Frontal cortex (tissue), 4 donors: ENCODE results near the gene ATL1. TPM values are rescaled to one million over a fixed set of nuclear protein-coding genes. Genes with fewer than 3 reads are reported as not detected.
"Not testable (repeated sequence)": the region's sequence is repeated elsewhere in the genome, so short reads cannot be mapped to it uniquely, and the experiment has no call there.

Source experiments
- DNase-seq, 2 donors: peaks; one replicate each; pipeline ENCODE4 v3.0.0; 2012; ENCODE audit warnings: low spot score in 2 of 2
- FAIRE-seq: peaks from 2 replicates; lab custom pipeline; 2012; peaks lifted over from hg19 to GRCh38; lab: Jason Lieb, UNC
- total RNA-seq: library from RNA; depleted of rRNA; stranded (reverse); fragments of >200 nt; gene quantifications from one replicate; pipeline ENCODE4 v1.2.3, GENCODE V29; 2014
- donor health status: control.
- donor health status: control.
- donor health status: control.

ATL1 gene
- total RNA-seq, 1 donor from 2014 or later: 95.8 TPM

DNA sequence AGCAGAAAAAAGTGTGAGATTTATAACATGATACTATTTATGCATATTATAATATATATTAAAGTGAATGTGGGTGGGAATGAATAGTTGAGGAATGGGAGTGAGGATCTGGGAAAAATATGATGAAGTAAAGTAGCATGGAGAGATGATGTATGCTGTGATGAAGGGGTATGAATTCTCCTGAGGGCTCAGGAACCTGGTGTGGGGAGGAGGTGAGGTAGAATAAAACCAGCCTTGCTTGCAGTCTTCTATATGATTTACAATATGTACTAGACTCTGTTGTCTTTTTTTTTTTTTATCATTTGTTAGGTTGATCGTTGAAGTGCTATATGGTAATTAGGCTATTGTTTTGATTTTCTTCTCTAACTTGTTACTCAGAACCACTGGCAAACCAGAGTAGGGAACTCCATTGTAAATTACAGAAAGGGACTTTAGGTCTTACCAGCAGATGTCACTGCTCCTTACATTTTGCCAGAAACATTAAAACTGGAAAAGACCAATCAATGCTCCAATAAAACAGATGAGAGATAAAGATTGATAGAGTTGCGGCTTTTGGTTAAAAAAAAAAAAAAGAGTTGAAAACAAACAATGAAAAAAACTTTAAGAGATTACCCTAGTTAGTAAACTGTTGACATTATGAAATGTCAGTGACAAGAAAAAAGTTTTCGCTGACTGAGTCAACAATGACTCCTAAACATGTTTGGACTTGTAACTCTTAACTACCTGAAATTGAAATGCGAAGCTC lies 39.9 kb downstream of the ATL1 start:
- DNase-seq (no peak), FAIRE-seq (peak; percentile 95)

DNA sequence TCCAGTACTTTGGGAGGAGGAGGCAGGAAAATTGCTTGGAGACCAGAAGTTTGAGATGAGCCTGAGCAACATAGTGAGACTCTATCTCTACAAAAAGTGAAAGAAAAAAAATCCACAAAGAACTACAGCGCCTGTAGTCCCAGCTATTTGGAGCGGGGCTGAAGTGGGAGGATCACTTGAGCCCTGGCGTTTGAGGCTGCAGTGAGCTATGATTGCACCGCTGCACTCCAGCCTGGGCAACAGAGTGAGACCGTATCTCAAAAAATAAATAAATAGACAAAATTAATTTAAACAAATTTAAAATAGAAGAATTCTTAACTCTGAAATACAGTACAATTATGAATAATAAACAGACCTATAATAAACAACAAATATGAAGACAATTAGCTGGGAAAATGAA lies 40.9 kb downstream of the ATL1 start:
- FAIRE-seq (no peak), DNase-seq (no peak)

DNA sequence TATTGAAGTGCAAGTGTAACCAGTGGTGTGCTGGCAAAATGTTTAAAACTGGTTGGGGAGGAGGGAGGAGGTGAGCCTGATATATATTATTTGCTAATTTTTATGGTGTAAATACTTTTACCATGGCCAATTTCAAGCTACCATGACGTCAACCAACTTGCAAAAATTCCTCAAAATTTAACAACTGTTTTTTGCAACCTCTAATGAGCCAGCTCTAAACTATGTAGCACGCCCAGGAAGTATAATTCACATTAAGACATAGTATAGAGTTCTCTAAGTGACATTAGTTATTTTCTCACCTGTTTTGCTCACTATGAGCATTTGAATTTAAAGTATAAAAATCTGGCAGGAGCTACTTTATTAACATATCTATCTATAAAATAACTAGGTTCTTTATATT lies 41.4 kb downstream of the ATL1 start:
- no peak for FAIRE-seq
- DNase-seq: no peak

GRCh38 chr14:50602035-50602434 lies 42.1 kb downstream of the ATL1 start:
- DNase-seq: no peak
- no peak for FAIRE-seq

DNA sequence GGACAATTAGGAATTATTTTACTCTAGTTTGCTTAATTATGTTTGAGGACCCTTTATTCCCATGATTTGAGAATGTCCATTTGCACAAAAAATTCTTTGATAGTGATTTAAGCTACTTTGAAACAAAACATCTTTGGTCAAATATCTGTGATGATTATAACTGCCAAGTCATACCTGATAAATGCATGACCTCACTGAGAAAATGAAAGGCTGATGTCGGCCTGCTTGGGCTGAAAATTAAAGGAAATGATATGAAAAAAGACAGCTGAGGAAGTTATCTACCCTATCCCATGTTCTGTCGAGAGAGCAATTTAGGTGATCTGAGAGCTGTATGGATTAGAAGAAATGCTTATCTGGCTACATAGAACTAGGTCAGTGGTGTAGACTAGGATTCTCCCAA lies 43.6 kb downstream of the ATL1 start:
- FAIRE-seq (no peak), DNase-seq (no peak)

GRCh38 chr14:50605766-50606165 lies 45.8 kb downstream of the ATL1 start:
- DNase-seq: no peak
- no peak for FAIRE-seq

DNA sequence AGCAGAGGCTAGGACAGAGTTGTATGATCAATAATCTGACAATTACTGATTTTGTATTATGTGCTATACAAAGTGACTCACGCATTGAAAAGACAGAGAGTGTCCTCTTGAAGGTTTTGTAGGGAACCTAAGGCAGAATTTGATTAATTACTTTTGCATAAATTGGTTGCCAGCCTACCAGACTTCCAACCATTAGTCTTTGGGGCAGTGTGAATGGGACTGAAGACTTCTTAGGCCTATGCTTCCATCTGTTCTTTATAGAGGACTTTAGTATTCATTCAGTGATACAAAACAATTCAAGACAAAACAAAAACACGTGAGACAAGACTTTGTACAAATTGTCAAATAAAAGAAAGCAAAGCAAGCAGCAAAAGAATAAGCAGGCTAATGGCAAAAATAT lies 46.5 kb downstream of the ATL1 start:
- FAIRE-seq (no peak), DNase-seq (no peak)

- DNase-seq: no peak
- no peak for FAIRE-seq
Observed at GRCh38 chr14:50607181-50607580, 47.2 kb downstream of the ATL1 start.

DNA sequence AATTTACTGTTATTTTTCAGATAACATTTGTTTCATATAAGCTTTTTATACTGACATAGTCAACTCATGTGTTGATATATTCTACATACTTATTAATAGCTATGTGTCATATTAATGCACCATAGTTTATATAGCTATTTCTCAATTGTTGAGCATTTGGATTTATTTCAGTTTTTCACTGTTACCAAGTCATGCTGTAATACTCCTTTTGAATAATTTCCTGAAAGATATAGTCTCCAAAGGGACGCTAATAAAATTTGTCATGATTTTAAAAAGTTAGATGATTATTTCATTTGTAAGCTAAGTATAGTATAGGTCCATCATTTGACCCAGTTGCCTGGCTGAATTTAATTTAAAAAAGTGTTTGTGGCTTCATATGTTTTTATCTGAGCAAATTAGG lies 47.8 kb downstream of the ATL1 start:
- peak; percentile 13 for FAIRE-seq
- DNase-seq: no peak

- no peak for FAIRE-seq
- no peak for DNase-seq
Observed at GRCh38 chr14:50608302-50608851, 48.4 kb downstream of the ATL1 start.

- DNase-seq (no peak), FAIRE-seq (no peak)
Observed at GRCh38 chr14:50610465-50610864, 50.5 kb downstream of the ATL1 start.

DNA sequence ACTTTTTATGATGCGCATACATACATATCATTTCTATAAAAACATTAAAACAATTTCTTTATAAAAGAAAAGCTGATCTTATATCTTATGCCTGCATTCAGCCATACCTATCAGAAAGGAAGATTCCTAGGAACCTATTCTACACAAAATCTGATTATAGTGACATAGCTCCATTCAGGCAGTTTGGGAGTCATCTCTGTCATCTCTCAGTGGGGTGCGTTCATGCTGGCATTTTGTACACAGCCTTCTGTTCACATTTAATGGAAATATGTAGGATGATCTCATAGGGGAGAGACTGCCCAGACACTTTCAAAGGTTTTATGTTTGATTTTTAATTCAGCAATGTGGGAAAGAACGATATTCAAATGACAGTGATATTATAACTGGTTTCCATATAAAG lies 52.9 kb downstream of the ATL1 start:
- no peak for FAIRE-seq
- no peak for DNase-seq

DNA sequence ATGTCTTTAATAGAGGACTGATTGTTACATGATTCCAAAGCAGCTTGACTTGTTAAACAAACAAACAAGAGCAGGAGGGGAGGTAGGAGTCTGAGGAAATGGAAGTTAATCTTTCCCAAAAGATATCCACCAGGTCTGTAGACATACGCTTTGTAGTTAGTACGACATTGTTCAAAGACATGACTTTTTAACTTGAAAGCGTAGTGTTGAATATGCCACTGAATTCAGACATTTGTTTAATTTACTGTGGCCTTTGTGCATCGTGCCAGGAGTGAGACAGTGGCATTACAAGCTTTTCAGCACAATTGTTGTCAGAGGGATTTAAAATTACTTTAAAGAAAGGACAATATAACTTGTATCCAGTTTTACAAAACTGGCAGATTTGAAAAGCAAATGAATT lies 55.1 kb downstream of the ATL1 start:
- DNase-seq (no peak), FAIRE-seq (no peak)

DNA sequence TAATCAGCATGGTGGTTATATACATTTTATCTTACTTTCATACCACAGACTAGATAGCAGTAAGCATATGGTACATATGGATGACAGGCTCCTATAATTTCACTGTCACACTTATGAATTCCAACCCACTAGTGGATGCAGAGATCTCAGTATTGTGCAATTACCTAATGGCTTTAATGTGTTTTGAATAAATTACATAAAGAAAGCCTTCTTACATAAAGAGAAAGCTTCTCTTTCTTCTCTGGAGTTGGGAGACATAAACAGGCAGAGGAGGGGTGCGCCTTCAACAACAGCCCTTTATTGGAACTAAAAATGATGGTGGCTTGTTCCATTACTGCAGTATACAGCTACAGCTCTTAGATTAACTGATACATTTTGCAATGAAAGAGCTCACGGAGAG lies 55.6 kb downstream of the ATL1 start:
- DNase-seq (no peak), FAIRE-seq (peak; percentile 69)

DNA sequence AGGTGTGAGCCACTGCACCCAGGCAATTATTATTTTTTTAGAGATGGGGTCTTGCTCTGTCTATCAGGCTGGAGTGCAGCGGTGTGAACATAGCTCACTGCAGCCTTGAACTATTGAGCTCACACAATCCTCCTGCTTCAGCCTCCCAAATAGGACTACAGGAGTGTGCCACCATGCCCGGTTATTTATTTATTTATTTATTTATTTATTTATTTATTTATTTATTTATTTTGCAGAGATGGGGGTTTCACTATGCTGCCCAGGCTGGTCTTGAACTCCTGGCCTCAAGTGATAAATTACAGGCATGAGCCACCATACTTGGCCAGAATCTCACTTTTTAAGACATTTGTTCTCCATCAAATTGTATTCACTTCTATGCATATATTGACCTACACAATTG lies 56.3 kb downstream of the ATL1 start:
- no peak for FAIRE-seq
- no peak for DNase-seq

- DNase-seq (peak in 1 of 2 donors; percentile 13), FAIRE-seq (no peak)
Observed at GRCh38 chr14:50619569-50620141, 59.7 kb downstream of the ATL1 start.

- no peak for DNase-seq
- FAIRE-seq: no peak
Observed at GRCh38 chr14:50620341-50620740, 60.4 kb downstream of the ATL1 start.

- no peak for DNase-seq
- FAIRE-seq: no peak
Observed at GRCh38 chr14:50622978-50623377, 63.0 kb downstream of the ATL1 start.

- FAIRE-seq: no peak
- no peak for DNase-seq
Observed at GRCh38 chr14:50624447-50624846, 64.5 kb downstream of the ATL1 start.

DNA sequence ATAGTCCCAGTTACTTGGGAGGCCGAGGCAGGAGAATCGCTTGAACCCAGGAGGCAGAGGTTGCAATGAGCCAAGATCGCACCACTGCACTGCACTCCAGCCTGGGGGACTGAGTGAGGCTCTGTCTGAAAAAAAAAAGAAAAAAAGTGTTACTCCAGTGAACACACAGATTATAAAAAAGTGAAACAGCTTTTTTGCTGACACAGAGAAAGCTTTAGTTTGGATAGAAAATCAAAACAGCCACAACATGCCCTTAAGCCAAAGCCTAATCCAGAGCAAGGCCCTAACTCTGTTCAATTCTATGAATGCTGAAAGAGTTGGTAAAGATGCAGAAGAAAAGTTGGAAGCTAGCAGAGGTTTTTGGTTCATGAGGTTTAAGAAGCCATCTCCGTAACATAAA lies 65.0 kb downstream of the ATL1 start:
- DNase-seq, FAIRE-seq: not testable (repeated sequence)

DNA sequence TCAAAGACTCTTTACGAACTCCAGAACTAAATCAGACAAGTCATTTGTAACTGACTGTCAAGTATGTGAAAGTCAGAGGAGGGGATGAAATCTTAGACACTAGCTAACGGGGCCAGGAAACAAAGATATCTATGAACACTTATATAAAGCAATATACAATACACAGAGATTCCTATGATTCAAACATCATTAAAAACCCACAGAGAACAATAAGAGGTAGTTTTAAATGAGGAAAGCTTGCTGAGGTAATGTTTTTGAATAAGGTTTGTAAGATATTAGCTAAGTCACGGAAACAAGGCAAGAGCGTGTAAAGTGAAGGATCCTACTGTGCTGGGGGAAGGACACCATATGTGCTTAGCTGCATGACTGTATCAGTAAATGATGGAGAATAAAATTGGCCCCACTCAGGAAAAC lies 71.5 kb downstream of the ATL1 start:
- FAIRE-seq: no peak
- DNase-seq: no peak

GRCh38 chr14:50633954-50634353 lies 74.0 kb downstream of the ATL1 start:
- FAIRE-seq: no peak
- no peak for DNase-seq
